Hematopoietic multipotent progenitor cell treated with erythropoietin and hydrocortisone succinate and interleukin-3 and kit ligand, for 17 days (in vitro differentiated cells): ENCODE results near the gene RERE.

ENCODE experiments used
- DNase-seq: peaks from one replicate; pipeline ENCODE4 v3.0.0-alpha.2; 2015; ENCODE audit warnings: low spot score

RERE gene

GRCh38 chr1:8348047-8348776, 469.2 kb downstream of the RERE start:
- no peak for DNase-seq

DNA sequence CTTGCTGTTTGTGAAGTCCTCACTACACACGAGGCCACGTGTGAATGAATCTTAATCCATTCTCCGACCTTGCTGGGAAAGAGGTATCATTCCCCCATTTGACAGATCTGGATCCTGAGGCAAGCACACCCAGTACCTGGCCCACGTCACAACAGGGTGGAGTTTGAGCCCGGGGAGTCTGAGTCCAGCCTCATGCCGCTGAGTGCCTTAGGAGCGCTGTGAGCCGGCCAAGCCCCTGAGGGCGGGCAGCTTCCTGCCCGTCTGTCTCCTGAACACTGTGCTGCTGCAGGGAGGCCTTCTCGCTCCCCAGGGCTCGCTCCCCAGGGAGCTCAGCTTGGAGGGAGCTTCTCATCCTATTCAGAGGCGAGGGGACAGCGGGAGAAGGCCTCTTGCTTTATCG, 469.8 kb downstream of the RERE start:
- no peak for DNase-seq

DNA sequence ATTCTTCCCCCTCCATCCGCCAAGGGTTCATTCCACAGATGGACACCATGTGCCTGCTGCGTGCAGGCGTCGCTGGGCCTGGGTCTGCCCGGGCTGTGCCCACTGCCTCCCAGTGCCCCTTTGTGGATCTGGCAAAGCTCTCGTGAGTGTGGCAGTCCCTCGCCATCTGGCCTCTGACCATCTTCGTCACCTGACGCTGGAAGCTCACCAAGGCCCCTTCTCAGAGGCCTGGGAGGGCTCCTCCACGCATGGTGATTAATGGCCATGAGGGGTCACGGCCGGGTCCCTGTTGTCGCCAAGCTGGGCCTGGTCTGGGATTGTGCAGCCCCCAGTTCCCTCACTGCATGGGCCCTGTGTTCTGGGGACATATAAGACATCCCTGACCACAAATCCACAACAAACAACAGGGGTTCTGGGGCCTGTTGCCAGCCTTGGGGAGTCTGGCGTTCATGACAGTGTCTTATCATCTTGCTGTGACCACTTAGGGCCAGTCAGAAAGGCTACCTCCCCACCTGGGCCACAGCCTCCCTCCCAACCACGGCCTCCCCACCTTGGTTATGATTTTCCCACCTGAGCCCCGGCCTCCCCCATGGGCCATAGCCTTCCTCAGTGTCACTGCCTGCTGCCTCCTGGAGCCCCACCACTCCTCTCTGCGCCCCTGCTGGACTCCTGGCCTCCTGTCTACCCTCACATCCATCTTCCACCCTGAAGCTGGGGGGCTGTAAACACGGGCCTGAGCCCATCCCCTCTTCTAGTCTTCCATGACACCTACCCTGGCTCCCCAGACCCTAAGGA, 471.6 kb downstream of the RERE start:
- DNase-seq, result no peak

- DNase-seq, result no peak
These were observed 472.4 kb downstream of the RERE start for GRCh38 chr1:8344893-8345507.

DNA sequence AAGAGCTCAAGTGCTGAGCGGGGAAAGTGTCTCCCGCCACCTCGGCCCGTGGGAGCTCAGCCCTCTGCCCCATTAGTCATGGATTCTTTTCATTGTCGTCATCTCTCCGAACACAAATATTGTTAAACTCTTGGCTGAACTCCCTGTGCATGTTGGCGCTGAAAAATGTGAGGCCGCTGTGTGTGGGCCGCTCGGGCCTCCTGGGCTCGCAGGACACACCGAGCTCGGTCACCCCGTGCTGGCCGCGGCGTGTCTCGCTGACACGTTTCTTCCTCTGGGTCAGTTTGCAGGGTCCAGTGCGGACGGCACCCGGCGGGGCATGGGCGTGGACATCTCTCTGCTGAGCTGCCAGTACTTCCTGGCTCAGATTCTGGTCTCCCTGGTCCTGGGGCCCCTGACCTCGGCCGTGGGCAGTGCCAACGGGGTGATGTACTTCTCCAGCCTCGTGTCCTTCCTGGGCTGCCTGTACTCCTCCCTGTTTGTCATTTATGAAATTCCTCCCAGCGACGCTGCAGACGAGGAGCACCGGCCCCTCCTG, 473.9 kb downstream of the RERE start:
- no peak for DNase-seq

- no peak for DNase-seq
These were observed 474.4 kb downstream of the RERE start for GRCh38 chr1:8343044-8343443.

DNA sequence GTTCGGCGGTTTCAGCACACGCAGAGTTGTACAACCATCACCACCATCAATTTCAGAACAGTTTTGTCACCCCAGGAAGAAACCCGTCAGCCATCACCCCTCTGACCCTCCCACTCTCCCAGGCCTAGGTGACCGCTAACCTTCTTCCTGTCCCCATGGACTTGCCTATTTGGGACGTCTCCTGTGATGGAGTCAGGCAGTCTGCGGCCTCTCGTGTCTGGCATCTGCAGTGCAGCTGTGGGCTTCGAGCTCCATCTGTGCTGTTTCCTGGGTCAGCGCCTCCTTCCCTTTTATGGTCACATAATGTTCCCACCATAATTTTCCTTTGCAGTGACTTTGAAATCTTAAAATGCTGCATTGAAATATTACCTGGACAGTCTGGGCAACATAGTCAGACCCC, 475.1 kb downstream of the RERE start:
- no peak for DNase-seq

DNA sequence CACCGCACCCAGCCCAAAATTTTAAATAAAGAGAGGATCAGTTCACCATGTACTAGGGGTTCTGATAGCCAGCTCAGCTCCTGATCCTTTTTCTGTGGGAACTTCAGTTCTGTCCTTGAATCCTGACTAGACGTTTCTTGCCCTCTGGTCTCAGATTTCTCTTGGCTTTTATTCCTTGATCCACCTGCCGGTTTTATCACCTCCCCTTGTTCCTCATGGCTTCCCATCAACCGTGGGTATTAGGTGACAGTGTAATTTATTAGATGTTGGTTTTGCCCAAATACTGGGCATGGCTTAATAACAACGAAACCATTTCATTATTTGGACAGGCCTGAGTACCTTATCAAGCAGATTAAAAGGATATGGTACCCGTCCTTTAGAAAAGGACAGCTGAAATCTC, 477.0 kb downstream of the RERE start:
- no peak for DNase-seq

DNA sequence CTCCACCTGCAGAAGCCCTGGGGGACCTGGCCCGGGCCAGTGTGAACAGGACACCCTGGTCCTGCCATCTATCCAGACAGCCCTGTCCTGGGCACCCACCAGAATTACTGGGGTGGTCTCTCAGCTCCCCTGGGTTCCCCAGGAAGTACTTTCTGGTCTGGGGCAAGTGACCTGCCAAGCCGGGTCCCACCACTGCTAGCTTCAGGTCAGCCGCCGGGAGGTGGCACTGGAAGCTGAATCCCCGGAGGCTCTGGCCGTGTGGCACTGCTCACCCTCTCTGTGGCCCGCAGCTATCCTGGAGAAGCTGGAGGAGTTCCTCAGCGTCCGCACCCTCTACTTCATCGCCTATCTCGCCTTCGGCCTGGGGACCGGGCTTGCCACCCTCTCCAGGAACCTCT, 478.2 kb downstream of the RERE start:
- DNase-seq, result no peak

GRCh38 chr1:8338526-8339202, 478.8 kb downstream of the RERE start:
- no peak for DNase-seq

GRCh38 chr1:8337776-8338525, 479.5 kb downstream of the RERE start:
- DNase-seq, result no peak

DNA sequence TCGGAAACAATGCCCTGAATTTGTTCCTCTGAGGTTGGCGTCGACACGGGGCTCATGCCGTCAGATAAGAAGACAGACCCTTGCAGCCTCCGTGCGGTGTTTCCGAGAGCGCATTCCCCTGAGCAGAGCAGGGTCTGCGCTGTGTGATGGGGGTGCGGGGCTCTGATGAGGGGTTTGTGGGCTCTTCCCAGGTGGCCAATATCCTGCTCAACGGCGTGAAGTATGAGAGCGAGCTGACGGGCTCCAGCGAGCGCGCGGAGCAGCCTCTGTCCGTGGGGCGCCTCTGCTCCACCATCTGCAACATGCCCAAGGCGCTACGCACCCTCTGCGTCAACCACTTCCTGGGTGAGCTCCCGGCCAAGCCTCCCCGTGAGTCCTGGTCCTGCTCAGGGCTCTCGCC, 482.2 kb downstream of the RERE start:
- no peak for DNase-seq

DNA sequence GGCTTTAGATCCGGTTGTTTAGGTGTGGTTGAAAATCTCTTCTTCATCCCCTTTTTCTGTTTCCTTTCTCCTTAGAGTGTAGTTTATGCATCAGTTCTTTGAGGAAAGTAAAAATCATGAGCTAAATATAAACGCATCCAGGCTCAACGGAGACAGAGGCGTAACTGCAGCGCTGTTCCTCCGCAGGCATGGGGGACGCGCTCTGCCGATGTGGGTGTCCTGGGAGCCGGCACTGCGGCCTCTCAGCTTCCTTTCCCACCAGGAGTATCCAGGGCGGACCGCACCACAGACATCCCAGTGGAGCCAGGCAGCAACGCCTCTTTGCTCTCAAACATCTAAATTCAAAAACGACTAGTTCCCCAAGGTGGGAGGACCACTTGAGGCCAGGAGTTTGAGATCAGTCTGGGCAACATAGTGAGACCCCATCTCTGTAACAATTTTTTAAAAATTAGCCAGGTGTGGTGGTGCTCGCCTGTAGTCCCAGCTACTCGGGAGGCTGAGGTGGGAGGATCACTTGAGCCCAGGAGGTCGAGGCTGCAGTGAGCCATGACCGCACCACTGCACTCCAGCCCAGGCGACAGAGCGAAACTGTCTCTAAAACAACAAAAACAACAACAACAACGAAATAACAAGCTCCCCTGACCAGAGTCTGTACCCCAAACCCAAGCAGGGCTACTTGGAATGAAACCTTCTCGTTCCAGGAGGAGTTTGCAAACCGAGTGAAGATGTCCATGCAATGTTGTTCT, 483.2 kb downstream of the RERE start:
- DNase-seq, result no peak

DNA sequence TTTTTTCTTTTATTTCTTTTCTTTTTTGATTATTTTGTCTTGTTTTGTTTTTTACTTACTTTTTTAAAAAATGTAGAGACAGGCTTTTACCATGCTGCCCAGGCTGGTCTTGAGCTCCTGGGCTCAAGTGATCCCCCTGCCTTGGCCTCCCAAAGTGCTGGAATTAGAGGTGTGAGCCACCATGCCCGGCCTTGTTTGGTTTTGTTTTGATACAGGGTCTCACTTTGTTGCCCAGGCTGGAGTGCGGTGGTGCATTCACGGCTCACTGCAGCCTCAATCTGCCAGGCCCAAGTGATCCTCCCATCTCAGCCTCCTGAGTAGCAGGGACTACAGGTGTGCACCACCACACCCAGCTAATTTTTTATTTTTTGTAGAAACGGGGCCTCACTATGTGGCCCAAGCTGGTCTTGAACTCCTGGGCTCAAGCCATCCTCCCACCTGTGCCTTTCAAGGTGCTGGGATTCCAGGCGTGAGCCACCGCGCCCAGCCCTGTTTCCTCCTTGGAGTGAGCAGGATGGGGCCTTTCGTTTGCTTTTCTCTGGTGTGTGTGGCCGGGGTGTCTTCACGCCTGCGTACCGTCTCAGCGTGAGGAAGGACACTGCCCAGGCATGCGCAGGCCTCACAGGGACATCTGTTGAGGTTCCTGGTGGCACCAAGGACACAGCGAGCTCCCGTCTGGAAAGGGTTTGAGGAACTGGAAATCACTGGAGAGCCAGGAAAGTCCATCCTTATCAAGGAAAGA, 484.0 kb downstream of the RERE start:
- DNase-seq, result no peak

- no peak for DNase-seq
These were observed 484.6 kb downstream of the RERE start for GRCh38 chr1:8332806-8333205.

DNA sequence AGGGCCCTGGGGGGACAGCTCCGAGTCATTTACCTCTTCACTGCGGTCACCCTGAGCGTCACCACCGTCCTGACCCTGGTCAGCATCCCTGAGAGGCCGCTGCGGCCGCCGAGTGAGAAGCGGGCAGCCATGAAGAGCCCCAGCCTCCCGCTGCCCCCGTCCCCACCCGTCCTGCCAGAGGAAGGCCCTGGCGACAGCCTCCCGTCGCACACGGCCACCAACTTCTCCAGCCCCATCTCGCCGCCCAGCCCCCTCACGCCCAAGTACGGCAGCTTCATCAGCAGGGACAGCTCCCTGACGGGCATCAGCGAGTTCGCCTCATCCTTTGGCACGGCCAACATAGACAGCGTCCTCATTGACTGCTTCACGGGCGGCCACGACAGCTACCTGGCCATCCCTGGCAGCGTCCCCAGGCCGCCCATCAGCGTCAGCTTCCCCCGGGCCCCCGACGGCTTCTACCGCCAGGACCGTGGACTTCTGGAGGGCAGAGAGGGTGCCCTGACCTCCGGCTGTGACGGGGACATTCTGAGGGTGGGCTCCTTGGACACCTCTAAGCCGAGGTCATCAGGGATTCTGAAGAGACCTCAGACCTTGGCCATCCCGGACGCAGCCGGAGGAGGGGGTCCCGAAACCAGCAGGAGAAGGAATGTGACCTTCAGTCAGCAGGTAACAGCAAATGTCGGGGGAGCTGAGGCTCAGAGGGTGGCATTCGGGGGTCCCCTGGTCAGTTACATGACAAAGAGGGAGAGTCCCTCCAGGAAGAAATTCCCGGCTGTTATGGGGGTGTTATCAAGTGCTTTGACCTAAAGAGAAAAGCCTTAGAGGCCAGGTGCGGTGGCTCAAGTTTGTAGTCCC, 486.9 kb downstream of the RERE start:
- no peak for DNase-seq

DNA sequence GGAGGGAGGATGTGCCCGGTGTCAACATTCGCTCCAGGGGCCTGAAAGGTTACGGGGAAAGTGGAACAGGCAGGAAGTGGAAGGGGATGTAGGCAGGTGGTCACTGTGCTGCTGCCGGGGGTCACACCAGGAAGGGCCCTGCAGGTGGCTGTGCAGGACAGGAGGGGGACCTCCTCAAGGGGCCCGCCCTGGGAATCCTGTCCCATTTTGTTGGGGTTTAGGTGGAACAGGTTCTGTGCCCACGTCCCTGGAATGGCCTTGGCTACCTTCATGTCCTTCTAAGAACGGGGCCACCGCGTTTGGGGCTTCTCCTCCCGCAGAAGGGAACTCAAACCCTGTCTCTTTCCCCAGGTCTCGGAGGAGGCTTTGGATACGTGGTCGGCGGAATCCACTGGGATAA, 487.6 kb downstream of the RERE start:
- no peak for DNase-seq

GRCh38 chr1:8329439-8329838, 488.0 kb downstream of the RERE start:
- no peak for DNase-seq

- DNase-seq, result no peak
These were observed 489.2 kb downstream of the RERE start for GRCh38 chr1:8328271-8328670.
